Upper lobe of left lung (tissue), 4 donors: ENCODE results near the gene TRIP4.

Source experiments
- CTCF ChIP-seq, 6 experiments: fragments of 450-650 bp in 4 of 6; fragments of 200-600 bp in 2 of 6; sonication (generic) in 2 of 6; IDR thresholded peaks; one replicate each; pipeline ENCODE4 v1.5.1; 2016 to 2019; ENCODE audit warnings: antibody characterized with exemption in 6 of 6
- POLR2A ChIP-seq, 4 donors: fragments of 450-650 bp; IDR thresholded peaks; one replicate each; pipeline ENCODE4 v1.5.1; 2016 to 2017; ENCODE audit warnings: antibody characterized with exemption in 4 of 4, mild to moderate bottlenecking in 2 of 4
- POLR2AphosphoS5 ChIP-seq, 2 donors: sonication (generic); formaldehyde crosslinking; IDR thresholded peaks; one replicate each; pipeline ENCODE4 v1.5.1; 2017; ENCODE audit warnings: antibody characterized with exemption in 2 of 2

GRCh38 chr15:64437982-64438381 is 50.3 kb downstream of the TRIP4 start:
- TF ChIP-seq POLR2A (IDR thresholded peaks at IDR 0.05) = no peak
- TF ChIP-seq CTCF (IDR thresholded peaks at IDR 0.05) = no peak
- no peak for TF ChIP-seq POLR2AphosphoS5 (IDR thresholded peaks at IDR 0.05)
